GM18508 (cell line): ENCODE data around the gene KRTAP10-12.

ENCODE experiments used
- ATAC-seq: cut with Tn5 transposase; IDR thresholded peaks from one replicate; pipeline ENCODE4 v1.9.1; 2021; ENCODE audit warnings: moderate number of reproducible peaks; ENCODE audit not compliant: insufficient read depth, unreplicated experiment

The KRTAP10-12 gene

GRCh38 chr21:44696572-44696971 is 400 bp upstream of the KRTAP10-12 start:
- no peak for ATAC-seq

GRCh38 chr21:44697811-44698734 is 1.1 kb downstream of the KRTAP10-12 start:
- no peak for ATAC-seq

DNA sequence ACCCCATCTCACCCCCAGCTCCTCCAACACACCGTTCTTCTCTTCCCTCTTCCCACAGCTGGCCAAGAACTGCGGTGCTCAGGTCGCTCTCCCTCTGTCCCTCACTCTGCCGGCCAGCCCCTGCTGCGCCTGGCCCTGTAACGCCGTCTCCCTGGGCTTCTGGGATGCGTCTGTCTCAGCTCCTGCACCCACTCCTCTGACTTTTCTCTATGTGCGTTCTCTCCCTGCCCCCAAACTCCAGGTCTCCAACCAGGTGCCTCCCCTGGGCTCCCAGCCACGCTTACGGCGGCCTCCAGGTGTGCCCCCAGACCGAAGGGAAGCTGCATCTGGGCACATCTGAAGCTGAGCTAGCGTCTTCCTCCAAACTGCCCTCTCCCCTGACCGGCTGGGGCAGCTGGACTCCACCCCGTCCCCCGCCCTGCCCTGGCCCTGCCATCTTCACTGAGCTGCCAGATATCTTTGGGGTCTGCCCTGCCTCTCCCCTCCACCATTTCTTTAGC is 2.6 kb downstream of the KRTAP10-12 start:
- ATAC-seq, result no peak

- ATAC-seq, result no peak
Measured at GRCh38 chr21:44700101-44701022, 3.4 kb downstream of the KRTAP10-12 start.

GRCh38 chr21:44701023-44701400 is 4.0 kb downstream of the KRTAP10-12 start:
- ATAC-seq, result no peak

DNA sequence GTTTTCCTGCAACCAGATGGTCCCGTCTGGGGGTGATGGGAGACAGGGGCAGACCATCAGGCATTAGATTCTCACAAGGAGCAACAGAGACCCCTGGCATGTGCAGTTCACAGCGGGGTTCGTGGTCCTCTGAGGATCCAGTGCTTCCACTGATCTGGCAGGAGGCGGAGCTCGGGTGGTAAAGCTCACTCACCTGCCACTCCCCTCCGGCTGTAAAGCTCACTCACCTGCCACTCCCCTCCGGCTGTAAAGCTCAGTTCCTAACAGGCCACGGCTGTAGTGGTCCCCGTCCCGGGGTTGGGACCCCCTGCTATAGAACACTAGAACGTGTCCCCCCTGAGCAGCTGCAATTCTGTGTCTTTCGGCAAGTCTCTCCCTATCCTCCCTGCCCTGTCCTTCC is 4.6 kb downstream of the KRTAP10-12 start:
- no peak for ATAC-seq

DNA sequence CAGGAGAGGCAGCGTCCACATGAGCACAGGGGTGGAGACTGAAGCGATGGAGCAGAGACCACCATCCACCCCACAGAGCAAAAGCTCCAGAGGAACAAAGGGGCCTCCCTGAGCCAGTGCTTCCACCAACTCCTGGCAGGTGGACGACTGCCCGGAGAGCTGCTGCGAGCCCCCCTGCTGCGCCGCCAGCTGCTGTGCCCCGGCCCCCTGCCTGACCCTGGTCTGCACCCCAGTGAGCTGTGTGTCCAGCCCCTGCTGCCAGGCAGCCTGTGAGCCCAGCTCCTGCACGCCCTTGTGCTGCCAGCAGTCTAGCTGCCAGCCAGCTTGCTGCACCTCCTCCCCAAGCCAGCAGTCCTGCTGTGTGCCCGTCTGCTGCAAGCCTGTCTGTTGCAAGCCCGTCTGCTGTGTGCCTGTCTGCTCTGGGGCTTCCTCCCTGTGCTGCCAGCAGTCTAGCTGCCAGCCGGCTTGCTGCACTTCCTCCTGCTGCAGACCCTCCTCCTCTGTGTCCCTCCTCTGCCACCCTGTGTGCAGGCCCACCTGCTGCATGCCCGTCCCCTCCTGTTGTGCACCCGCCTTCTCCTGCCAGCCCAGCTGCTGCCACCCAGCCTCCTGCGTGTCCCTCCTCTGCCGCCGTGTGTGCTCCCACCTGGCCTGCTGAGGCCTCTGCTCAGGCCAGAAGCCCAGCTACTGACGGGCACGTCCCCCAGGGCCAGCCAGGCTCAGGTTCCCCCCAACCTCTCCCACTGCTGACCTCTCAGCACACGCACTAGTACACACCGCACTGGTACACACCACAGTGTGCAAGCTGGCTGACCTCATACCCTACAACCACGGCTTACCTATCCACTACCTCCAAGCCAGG is 5.4 kb downstream of the KRTAP10-12 start:
- no peak for ATAC-seq

GRCh38 chr21:44702973-44703730 is 6.2 kb downstream of the KRTAP10-12 start:
- ATAC-seq, result no peak

- ATAC-seq, result no peak
Measured at GRCh38 chr21:44703731-44704635, 7.0 kb downstream of the KRTAP10-12 start.

- no peak for ATAC-seq
Measured at GRCh38 chr21:44704636-44705001, 7.6 kb downstream of the KRTAP10-12 start.

GRCh38 chr21:44706026-44706705 is 9.2 kb downstream of the KRTAP10-12 start:
- no peak for ATAC-seq

- ATAC-seq, result no peak
Measured at GRCh38 chr21:44706706-44707581, 10.0 kb downstream of the KRTAP10-12 start.

DNA sequence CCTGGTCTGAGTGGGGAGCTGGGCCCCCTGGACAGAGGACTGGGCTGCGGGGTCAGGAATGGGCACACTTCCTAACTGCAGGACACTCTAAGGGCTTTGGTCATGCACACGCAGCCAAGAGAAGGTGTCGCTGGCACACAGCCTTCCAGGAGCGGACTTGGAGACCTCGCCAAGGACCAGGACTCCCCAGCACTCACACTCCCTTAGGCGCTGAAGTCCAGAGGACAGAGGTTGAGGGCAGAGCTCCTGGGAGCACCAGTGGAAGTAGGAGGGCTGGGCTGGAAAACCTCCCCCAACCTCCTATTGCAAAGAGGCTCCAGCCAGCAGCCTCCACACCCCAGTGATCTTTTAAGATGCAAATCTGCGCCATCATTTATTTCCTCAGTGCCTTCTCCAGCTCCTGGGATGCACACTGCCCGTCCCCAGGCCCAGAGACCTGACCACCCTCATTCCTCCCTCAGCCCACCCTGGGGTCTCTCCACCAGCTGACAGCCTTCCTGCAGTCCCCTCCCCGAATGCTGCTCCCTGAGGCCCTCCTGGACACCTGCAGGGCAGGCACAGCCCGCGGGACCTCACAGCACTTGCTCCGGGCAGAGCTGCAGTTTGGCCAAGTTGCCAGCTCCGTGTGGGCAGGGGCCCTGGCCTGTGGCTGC is 11.4 kb downstream of the KRTAP10-12 start:
- no peak for ATAC-seq

- no peak for ATAC-seq
Measured at GRCh38 chr21:44708866-44709425, 12.0 kb downstream of the KRTAP10-12 start.

- no peak for ATAC-seq
Measured at GRCh38 chr21:44709426-44710293, 12.7 kb downstream of the KRTAP10-12 start.
